Hepatic stellate cell (primary cell): ENCODE measurements around the gene RB1.
A peak's percentile ranks its signal among the peaks of the same experiment; 100 is the strongest.

Experiments
- DNase-seq: peaks from one replicate; pipeline ENCODE4 v3.0.0; 2011; ENCODE audit warnings: low spot score

The RB1 gene

GRCh38 chr13:48496271-48497161 lies 193.0 kb downstream of the RB1 start:
- no peak for DNase-seq

- no peak for DNase-seq
Observed at GRCh38 chr13:48497669-48498068, 194.1 kb downstream of the RB1 start.

GRCh38 chr13:48500652-48501197 lies 197.2 kb downstream of the RB1 start:
- DNase-seq = peak; percentile 62

GRCh38 chr13:48501705-48502104 lies 198.2 kb downstream of the RB1 start:
- no peak for DNase-seq

- no peak for DNase-seq
Observed at GRCh38 chr13:48502601-48503319, 199.2 kb downstream of the RB1 start.

- DNase-seq = no peak
Observed at GRCh38 chr13:48504606-48505005, 201.1 kb downstream of the RB1 start.

- no peak for DNase-seq
Observed at GRCh38 chr13:48505012-48505411, 201.5 kb downstream of the RB1 start.

GRCh38 chr13:48505597-48506091 lies 202.1 kb downstream of the RB1 start:
- DNase-seq = no peak

GRCh38 chr13:48506092-48506701 lies 202.6 kb downstream of the RB1 start:
- DNase-seq = no peak

GRCh38 chr13:48507021-48507420 lies 203.5 kb downstream of the RB1 start:
- DNase-seq = no peak

- no peak for DNase-seq
Observed at GRCh38 chr13:48508011-48508410, 204.5 kb downstream of the RB1 start.

GRCh38 chr13:48510698-48511097 lies 207.1 kb downstream of the RB1 start:
- DNase-seq = no peak

GRCh38 chr13:48511621-48512230 lies 208.2 kb downstream of the RB1 start:
- DNase-seq = no peak

GRCh38 chr13:48514793-48515192 lies 211.2 kb downstream of the RB1 start:
- DNase-seq = no peak

GRCh38 chr13:48515732-48516131 lies 212.2 kb downstream of the RB1 start:
- no peak for DNase-seq

- DNase-seq = no peak
Observed at GRCh38 chr13:48518083-48518482, 214.5 kb downstream of the RB1 start.

- no peak for DNase-seq
Observed at GRCh38 chr13:48526286-48526685, 222.7 kb downstream of the RB1 start.

GRCh38 chr13:48527955-48528354 lies 224.4 kb downstream of the RB1 start:
- DNase-seq = no peak

GRCh38 chr13:48528720-48529119 lies 225.2 kb downstream of the RB1 start:
- no peak for DNase-seq

- DNase-seq = no peak
Observed at GRCh38 chr13:48530833-48531232, 227.3 kb downstream of the RB1 start.
